RWPE1 (cell line): ENCODE results near the gene F5.

ENCODE experiments used
- CTCF ChIA-PET: fragments of 350-600 bp; sonication (Branson Sonifier 250); formaldehyde crosslinking; extraction: SDS; loops from one replicate; lab custom pipeline; 2021; lab: Yijun Ruan, JAX
- POLR2A ChIA-PET: fragments of 400-600 bp; formaldehyde crosslinking; extraction: SDS; loops from one replicate; lab custom pipeline; 2020; ENCODE audit warnings: antibody characterized with exemption; ENCODE audit not compliant: low non-redundant PET; lab: Yijun Ruan, JAX
- DNase-seq: peaks from one replicate; pipeline ENCODE4 v3.0.0; 2012; ENCODE audit warnings: low spot score
- H3K27ac ChIP-seq: fragments of 450-650 bp; 2 replicates; pipeline ENCODE4 v1.5.1; 2017
- CTCF ChIP-seq: fragments of 450-650 bp; conservative IDR thresholded peaks from 2 replicates; pipeline ENCODE4 v1.5.1; 2017; ENCODE audit warnings: low read depth, mild to moderate bottlenecking

The F5 gene

DNA sequence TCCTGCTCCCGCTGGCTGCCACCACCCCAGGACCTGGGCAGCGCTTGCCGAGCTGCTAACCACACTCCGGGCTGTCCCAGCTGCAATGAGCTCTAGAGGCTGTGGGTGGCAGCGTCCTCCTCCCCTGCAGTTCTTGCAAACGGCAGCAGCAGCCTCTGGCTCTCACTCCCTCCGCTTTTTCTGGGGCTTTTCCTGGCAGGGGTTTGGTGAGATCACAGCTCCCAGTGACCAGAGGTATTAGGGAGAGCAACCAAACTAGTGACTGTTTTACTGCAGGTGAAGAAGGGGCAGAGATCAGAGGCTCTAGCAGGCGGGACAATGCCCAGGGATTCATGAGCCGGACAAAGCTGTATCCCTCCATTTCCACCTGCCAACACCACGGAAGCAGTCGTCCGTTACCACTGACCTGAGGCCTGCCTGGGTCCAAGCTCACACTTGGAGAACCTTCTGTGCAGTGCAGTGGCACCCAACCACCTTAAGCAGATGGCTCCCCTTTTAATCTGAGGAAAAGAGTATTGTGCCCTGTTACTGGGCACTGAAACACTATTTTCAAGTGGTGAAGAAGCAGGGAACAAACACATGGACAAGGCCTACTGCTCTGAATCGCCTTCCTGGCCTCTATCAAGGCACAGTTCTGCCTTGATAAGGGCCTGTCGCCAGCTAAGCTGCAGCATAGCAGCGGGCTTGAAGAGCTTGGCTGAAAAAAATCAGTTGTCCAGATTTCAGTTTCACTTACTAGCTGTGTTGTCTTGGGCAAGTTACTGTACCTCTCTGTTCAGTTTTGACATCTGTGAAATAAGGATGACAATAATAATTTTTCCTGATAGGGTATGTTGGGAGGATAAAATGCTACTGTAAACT is at the start of gene F5:
Gene F5 (minus strand): TSS at position 87 of the 861 bp plus-strand sequence. CDS start 95 bp downstream, outside the sequence.
- DNase-seq = peak; percentile 57
- H3K27ac ChIP-seq = no peak within 1 kb of the TSS
- peak; percentile 52 for TF ChIP-seq CTCF
- CTCF ChIA-PET = interaction anchor here (0.5 to 1.3 kb wide), 7 partner anchors 8 to 1281 kb away, joined by 3 to 6 read pairs (median 3); no protein-coding TSS in a partner anchor
- POLR2A ChIA-PET = no interaction called here

GRCh38 chr1:169634877-169635276 is 48.6 kb upstream of the F5 start:
- no peak overlapping the region for H3K27ac ChIP-seq
- no peak for TF ChIP-seq CTCF
- CTCF ChIA-PET = no interaction called here
- POLR2A ChIA-PET = no interaction called here
- DNase-seq = no peak

- no peak overlapping the region for H3K27ac ChIP-seq
- DNase-seq = no peak
- ChIA-PET POLR2A (no interaction called here), CTCF (no interaction called here)
- no peak for TF ChIP-seq CTCF
These were observed 47.9 kb upstream of the F5 start for GRCh38 chr1:169634145-169634544.

DNA sequence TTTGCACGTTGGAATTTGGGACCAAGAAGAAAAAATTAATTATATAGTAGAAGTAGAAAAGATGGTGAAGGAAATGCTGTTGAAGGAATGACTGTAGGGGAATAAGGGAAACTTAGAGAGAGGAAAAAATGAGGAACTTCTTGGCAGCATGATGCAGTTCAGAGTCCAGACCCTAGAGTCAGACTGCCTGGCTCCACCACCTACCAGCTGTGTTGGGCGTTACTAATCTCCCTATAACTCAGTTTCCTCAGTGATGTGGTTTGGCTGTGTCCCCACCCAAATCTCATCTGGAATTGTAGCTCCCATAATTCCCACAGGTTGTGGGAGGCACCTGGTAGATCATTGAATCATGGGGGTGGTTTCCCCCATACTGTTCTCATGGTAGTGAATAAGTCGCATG is 45.0 kb upstream of the F5 start:
- CTCF ChIA-PET = interaction anchor here (0.6 kb wide), 1 partner anchor 23 kb away, joined by 3 read pairs; no protein-coding TSS in a partner anchor
- POLR2A ChIA-PET = no interaction called here
- no peak for TF ChIP-seq CTCF
- H3K27ac ChIP-seq = no peak overlapping the region
- DNase-seq = no peak

GRCh38 chr1:169630006-169630405 is 43.7 kb upstream of the F5 start, which contains the start of gene SELP:
SELP (minus strand) TSS chr1:169630124; CDS start chr1:169630074, 50 bp downstream.
- no peak for TF ChIP-seq CTCF
- DNase-seq = no peak
- no peak within 1 kb of the TSS for H3K27ac ChIP-seq
- ChIA-PET POLR2A (no interaction called here), CTCF (no interaction called here)

- TF ChIP-seq CTCF = no peak
- no peak for DNase-seq
- POLR2A ChIA-PET = no interaction called here
- H3K27ac ChIP-seq = no peak overlapping the region
- CTCF ChIA-PET = interaction anchor here (0.5 kb wide), 1 partner anchor 160 kb away, joined by 3 read pairs; no protein-coding TSS in a partner anchor
These were observed 38.6 kb upstream of the F5 start for GRCh38 chr1:169624912-169625311.
